Left lung (tissue), 10 donors: ENCODE data around the gene PTK7. TPM values are rescaled to one million over a fixed set of nuclear protein-coding genes. Genes with fewer than 3 reads are reported as not detected.
A peak's percentile ranks its signal among the peaks of the same experiment; 100 is the strongest.

Source experiments
- ATAC-seq: fragments of 200-7000 bp; cut with Tn5 transposase; one replicate; pipeline ENCODE4 v1.9.1; 2020; ENCODE audit warnings: moderate library complexity
- DNase-seq, 4 donors: peaks; one replicate each; pipeline ENCODE4 v3.0.0-alpha.2; 2013 to 2020
- H3K27ac ChIP-seq, 2 donors: fragments of 200-600 bp; sonication (generic) in 1 of 2; one replicate each; pipeline versions ENCODE4 v1.5.0 to v1.8.0; 2020 to 2021
- H3K27me3 ChIP-seq, 2 donors: fragments of 200-600 bp; sonication (generic) in 1 of 2; one replicate each; pipeline versions ENCODE4 v1.5.0 to v1.8.0; 2020 to 2021
- H3K36me3 ChIP-seq, 2 donors: fragments of 200-600 bp; sonication (generic) in 1 of 2; one replicate each; pipeline versions ENCODE4 v1.5.0 to v1.8.0; 2020 to 2021
- H3K4me1 ChIP-seq, 2 donors: fragments of 200-600 bp; one replicate each; pipeline ENCODE4 v1.8.0; 2021
- H3K4me3 ChIP-seq, 2 donors: fragments of 200-600 bp; sonication (generic) in 1 of 2; one replicate each; pipeline versions ENCODE4 v1.5.0 to v1.8.0; 2020 to 2021; ENCODE audit warnings: mild to moderate bottlenecking in 1 of 2
- H3K9me3 ChIP-seq, 2 donors: fragments of 200-600 bp; sonication (generic) in 1 of 2; one replicate each; pipeline versions ENCODE4 v1.5.0 to v1.8.0; 2020 to 2021
- intact Hi-C, 2 donors: fragments of 100-400 bp; cut with DNase I; formaldehyde crosslinking; loops; one replicate each; pipeline versions ENCODE4 v1.11.2 to v1.14.2; 2022
- polyA plus RNA-seq, 6 donors: library from polyadenylated mRNA; unstranded; fragments of 120-200 nt; gene quantifications; one replicate each; pipeline ENCODE4 v1.2.1, GENCODE V29; 2013; ENCODE audit not compliant: insufficient read length in 6 of 6
- total RNA-seq, 2 donors: library from RNA; stranded (reverse); fragmentation: NEBNext Ultra II Directional; extraction: Animal tissue kit (Norgen Biotek cat#: 25700); gene quantifications; one replicate each; pipeline ENCODE4 v1.2.1, GENCODE V29; 2021
- TF ChIP-seq, protein P1 (sequence below), 2 donors: fragments of 200-600 bp; sonication (generic) in 1 of 2; IDR thresholded peaks; one replicate each; pipeline versions ENCODE4 v1.5.0 to v1.8.0; 2021; ENCODE audit warnings: antibody characterized with exemption in 2 of 2
- donor health status: DM: no; HTN: yes; CAD: no.
- donor health status: DM: no; HTN: no; CAD: no.

PTK7 gene
- total and polyA plus RNA-seq, 8 donors: 89.2 to 312 (median 284) TPM

DNA sequence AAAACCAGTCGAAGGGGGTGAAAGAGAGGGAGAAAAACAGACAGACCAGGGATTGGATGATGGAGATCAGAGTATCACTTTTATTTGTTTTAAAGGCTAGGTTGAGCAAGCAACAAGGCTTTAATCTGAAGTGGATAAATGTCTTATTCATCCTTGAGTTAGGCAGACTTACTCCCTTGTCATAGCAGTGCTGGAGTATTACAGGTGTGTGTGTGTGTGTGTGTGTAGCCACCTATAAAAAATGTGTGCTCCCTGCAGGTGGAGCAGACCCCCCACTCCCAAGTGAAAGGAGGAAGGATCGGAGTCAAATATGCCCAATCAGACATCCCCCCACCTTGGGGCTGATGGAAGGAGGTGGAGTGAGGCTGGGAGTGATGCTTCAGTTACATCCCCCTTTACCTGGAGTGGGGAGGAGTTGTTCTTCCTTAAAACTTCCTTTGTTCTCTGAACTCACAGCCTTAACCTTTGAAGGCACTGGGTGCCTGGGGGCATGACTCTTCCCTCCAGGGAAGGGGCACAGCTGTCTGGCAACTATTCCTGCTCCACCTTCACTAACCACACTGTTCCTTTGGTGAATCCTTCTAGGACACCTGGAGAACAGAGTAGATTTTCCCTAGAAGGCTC is 27.3 kb downstream of the PTK7 start:
- DNase-seq (no peak), ATAC-seq (no peak)
- TF ChIP-seq, protein P1, sequence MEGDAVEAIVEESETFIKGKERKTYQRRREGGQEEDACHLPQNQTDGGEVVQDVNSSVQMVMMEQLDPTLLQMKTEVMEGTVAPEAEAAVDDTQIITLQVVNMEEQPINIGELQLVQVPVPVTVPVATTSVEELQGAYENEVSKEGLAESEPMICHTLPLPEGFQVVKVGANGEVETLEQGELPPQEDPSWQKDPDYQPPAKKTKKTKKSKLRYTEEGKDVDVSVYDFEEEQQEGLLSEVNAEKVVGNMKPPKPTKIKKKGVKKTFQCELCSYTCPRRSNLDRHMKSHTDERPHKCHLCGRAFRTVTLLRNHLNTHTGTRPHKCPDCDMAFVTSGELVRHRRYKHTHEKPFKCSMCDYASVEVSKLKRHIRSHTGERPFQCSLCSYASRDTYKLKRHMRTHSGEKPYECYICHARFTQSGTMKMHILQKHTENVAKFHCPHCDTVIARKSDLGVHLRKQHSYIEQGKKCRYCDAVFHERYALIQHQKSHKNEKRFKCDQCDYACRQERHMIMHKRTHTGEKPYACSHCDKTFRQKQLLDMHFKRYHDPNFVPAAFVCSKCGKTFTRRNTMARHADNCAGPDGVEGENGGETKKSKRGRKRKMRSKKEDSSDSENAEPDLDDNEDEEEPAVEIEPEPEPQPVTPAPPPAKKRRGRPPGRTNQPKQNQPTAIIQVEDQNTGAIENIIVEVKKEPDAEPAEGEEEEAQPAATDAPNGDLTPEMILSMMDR (IDR thresholded peaks at IDR 0.05): no peak

DNA sequence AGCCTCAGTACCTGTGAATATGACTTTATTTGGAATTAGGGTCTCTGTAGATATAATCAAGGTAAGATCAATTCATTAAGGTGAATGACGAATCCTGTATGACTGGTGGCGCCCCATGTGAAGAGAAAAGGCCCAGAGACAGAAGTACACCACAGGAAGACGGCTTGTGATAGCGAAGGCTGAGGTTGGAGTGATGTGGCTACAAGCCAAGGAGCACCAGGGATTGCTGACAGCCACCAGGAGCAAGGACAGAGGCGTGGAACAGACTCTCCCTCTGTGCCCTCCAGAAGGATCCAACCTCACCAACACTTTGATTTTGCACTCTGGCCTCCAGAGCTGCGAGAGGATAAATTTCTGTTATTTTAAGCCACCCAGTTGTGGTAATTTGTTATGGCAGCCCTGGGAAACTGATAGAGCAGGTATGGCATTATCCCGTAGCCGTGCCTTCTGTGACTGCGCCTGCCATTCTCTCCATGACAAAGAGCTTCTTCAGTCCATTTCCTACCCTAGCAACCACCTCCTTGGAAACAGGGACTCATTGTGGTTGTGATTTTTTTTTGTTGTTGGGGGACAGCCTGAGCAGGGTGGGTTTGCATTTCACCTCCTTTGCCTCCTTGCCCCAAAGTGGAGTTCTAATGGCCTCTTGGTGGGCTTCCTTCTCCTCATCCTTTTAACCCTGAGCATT is 29.6 kb downstream of the PTK7 start:
- Histone ChIP-seq H3K27ac (no peak overlapping the region), H3K36me3 (no peaks in the 10 kb centered on the region), H3K27me3 (no peaks in the 10 kb centered on the region), H3K4me1 (no peaks in the 10 kb centered on the region), H3K9me3 (no peaks in the 10 kb centered on the region), H3K4me3 (no peak overlapping the region)
- intact Hi-C loops: no loop called here
- ATAC-seq (no peak), DNase-seq (no peak)
- TF ChIP-seq, protein P1 (IDR thresholded peaks at IDR 0.05): no peak

More for the DNA sequence above, 27.3 kb downstream of the PTK7 start:
- Histone ChIP-seq H3K4me3 (no peak overlapping the region), H3K9me3 (no peaks in the 10 kb centered on the region), H3K27ac (no peak overlapping the region), H3K4me1 (no peaks in the 10 kb centered on the region), H3K27me3 (no peaks in the 10 kb centered on the region), H3K36me3 (no peaks in the 10 kb centered on the region)
- intact Hi-C loops: no loop called here

DNA sequence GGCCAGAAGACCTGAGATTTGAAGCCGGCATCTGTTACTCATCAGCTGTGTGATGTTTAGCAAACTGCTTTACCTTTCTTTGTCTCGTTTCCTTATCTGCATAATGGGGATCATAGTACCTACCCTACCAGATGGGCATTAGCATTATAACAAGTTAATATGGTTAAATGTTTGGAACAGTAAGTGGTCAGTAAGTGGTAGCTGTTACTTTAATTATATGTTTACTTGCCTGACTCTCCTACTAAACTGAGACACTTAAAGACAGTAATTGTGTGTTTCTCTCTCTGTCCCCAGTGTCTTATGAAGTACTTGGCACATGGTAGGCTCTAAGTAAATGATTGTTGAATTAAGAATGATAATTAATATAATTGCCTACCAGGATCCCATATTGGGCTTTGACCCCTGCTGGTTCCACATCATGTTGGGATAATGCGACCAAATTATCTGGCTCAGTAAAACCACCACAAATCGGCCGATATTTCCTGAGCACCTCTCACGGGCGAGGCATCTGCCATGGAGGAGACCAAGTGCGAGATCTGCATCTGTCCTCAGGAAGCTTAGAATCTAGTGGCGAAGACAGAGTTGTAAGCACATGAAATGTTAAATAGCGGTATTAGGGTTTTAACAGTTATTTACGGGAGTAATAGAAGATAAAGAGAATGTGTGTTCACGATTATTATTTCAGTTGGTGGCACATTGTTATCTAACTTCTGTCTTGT is 31.4 kb downstream of the PTK7 start:
- Histone ChIP-seq H3K27me3 (no peaks in the 10 kb centered on the region), H3K27ac (no peak overlapping the region), H3K9me3 (no peaks in the 10 kb centered on the region), H3K4me1 (no peaks in the 10 kb centered on the region), H3K4me3 (no peak overlapping the region), H3K36me3 (no peaks in the 10 kb centered on the region)
- intact Hi-C loops: no loop called here
- TF ChIP-seq, protein P1 (IDR thresholded peaks at IDR 0.05): no peak
- DNase-seq (no peak), ATAC-seq (no peak)

DNA sequence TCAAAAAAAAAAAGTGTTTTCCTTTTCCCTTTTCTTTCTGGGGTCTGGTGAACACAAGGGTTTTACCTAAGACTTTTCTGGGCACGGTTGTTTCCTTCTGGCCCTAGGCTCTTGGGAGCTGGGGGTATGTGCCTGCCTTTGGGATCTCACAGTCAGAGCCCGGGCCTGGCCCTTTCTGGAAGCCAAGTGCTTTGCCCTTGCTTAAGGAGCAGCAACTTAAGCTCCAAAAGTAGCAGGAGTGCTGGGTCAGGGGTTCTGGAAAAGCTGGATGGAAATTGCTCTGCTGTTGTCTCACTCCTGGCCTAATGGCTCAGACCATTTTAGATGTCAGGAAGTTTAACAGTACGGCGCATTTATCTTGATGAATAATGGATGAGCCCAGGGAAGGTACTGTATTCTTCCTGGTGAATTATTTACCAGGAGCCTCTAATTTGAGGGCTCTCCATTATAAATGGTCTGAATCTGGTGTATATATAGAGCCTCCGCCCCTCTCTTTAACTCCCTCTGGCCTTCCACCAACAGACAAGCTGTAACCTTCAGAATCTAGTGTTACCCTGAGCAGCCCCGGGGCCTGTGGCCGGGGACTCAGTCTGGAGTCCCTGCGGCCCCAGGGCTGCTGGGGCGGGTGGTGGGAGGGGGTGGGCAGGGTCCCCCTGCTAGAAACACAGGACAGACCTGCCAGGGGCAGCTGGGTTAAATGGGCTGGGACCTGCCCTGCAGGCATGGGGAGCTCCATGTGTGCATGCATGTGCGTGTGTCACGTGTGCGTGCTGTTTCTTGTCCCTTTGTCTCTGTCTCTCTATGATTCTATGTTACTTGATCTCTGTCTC is 37.5 kb downstream of the PTK7 start:
- Histone ChIP-seq H3K9me3 (no peaks in the 10 kb centered on the region), H3K4me3 (no peak overlapping the region), H3K4me1 (peaks cover 14 to 37% of the 10 kb centered on the region in 2 donors), H3K27me3 (no peaks in the 10 kb centered on the region), H3K27ac (peak overlapping the region; percentile 58 to 69), H3K36me3 (no peaks in the 10 kb centered on the region)
- DNase-seq (no peak), ATAC-seq (peak; percentile 51)
- intact Hi-C loops: no loop called here
- TF ChIP-seq, protein P1 (IDR thresholded peaks at IDR 0.05): no peak
